PFSK-1 (cell line): ENCODE results near the gene PCMT1.

Source experiments
- FOXP2 ChIP-seq: optimal IDR thresholded peaks from 2 replicates; pipeline ENCODE3; 2011; ENCODE audit warnings: borderline replicate concordance, control low read depth, inconsistent platforms; ENCODE audit not compliant: insufficient read depth; ENCODE audit errors: extremely low read length, extremely low read depth
- POLR2AphosphoS5 ChIP-seq: IDR thresholded peaks from 2 replicates; pipeline ENCODE4 v1.6.1; 2012; ENCODE audit warnings: low read depth, mild to moderate bottlenecking, control low read depth, low read length, moderate library complexity
- SIN3A ChIP-seq: IDR thresholded peaks from 2 replicates; pipeline ENCODE4 v1.6.1; 2012; ENCODE audit warnings: mild to moderate bottlenecking, low read length, moderate library complexity, borderline replicate concordance; ENCODE audit not compliant: insufficient read depth
- TAF1 ChIP-seq: IDR thresholded peaks from 2 replicates; pipeline ENCODE4 v1.6.1; 2012; ENCODE audit warnings: low read length, control low read depth, borderline replicate concordance; ENCODE audit not compliant: insufficient read depth
- TF ChIP-seq, protein P1 (sequence below), 2 experiments: IDR thresholded peaks; 2 replicates each; pipeline versions ENCODE4 v1.6.1 to v1.8.0; 2011 to 2012; ENCODE audit warnings: low read depth in 2 of 2, low read length in 2 of 2, control low read depth in 1 of 2, inconsistent platforms in 1 of 2, mild to moderate bottlenecking in 1 of 2, moderate library complexity in 1 of 2; ENCODE audit not compliant: insufficient read depth in 1 of 2

PCMT1 gene

DNA sequence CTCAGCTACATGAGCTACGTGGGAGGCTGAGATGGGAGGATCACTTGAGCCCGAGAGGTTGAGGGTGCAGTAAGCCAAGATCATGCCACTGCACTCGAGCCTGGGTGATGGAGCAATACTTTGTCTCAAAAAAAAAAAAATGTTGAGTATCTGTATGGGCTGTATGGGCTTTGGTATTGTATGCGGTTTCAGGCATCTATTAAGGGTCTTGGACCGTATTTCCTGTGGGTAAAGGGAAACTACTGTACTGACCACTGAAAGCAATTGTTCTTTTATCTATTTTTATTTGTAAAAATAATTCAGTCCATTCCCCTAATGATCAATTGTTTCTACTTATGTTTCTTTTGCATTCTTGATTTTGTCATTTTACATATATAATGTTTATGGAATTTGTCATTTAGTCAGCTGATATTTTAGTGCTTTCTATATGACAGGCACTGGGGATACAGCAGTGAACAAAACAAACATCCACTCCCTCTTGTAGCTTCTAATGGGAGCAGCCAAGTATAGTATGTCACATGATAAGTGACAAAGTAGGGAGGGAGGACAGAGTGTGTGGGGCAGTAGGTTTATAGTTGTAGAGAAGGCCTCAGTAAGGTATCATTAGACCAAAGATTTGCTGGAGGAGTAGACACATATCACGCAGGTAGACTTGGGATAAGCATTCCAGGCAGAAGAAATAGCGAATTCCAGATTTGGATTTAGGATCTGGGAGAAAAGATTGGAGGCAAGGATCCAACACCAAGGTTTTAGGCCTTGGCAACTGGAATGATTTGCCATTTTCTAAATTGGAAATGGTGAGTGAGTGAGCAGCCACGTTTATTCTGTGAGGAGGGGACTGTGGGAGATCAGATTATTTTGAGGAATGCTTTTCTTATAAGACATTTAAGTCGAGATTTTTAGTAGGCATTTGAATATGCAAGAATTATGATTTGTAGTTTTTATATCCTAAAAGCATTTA, 6.0 kb downstream of the PCMT1 start:
- no peak for TF ChIP-seq POLR2AphosphoS5
- no peak for TF ChIP-seq SIN3A
- TF ChIP-seq, protein P1, sequence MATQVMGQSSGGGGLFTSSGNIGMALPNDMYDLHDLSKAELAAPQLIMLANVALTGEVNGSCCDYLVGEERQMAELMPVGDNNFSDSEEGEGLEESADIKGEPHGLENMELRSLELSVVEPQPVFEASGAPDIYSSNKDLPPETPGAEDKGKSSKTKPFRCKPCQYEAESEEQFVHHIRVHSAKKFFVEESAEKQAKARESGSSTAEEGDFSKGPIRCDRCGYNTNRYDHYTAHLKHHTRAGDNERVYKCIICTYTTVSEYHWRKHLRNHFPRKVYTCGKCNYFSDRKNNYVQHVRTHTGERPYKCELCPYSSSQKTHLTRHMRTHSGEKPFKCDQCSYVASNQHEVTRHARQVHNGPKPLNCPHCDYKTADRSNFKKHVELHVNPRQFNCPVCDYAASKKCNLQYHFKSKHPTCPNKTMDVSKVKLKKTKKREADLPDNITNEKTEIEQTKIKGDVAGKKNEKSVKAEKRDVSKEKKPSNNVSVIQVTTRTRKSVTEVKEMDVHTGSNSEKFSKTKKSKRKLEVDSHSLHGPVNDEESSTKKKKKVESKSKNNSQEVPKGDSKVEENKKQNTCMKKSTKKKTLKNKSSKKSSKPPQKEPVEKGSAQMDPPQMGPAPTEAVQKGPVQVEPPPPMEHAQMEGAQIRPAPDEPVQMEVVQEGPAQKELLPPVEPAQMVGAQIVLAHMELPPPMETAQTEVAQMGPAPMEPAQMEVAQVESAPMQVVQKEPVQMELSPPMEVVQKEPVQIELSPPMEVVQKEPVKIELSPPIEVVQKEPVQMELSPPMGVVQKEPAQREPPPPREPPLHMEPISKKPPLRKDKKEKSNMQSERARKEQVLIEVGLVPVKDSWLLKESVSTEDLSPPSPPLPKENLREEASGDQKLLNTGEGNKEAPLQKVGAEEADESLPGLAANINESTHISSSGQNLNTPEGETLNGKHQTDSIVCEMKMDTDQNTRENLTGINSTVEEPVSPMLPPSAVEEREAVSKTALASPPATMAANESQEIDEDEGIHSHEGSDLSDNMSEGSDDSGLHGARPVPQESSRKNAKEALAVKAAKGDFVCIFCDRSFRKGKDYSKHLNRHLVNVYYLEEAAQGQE (IDR thresholded peaks at IDR 0.05; ENCODE audit: insufficient read depth in 1 of 2, low read depth in 2 of 2, low read length in 2 of 2) = no peak
- TF ChIP-seq TAF1 = no peak
- TF ChIP-seq FOXP2 = no peak

DNA sequence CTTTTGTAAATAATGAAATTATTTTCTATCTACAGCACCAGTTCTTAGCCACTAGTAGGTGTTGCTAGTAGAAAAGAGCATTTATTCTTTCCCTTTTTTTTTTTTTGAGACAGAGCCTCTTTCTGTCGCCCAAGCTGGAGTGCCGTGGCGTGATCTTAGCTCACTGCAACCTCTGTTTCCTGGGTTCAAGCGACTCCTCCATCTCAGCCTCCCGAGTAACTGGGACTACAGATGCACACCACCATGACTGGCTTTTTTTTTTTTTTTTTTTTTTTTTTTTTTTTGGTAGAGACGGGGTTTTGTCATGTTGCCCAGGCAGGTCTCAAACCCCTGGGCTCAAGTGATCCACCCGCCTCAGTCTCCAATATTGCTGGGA, 6.7 kb downstream of the PCMT1 start:
- no peak for TF ChIP-seq POLR2AphosphoS5
- TF ChIP-seq TAF1 = no peak
- no peak for TF ChIP-seq FOXP2
- TF ChIP-seq, protein P1 (IDR thresholded peaks at IDR 0.05; ENCODE audit: insufficient read depth in 1 of 2, low read depth in 2 of 2, low read length in 2 of 2) = no peak
- TF ChIP-seq SIN3A = no peak

DNA sequence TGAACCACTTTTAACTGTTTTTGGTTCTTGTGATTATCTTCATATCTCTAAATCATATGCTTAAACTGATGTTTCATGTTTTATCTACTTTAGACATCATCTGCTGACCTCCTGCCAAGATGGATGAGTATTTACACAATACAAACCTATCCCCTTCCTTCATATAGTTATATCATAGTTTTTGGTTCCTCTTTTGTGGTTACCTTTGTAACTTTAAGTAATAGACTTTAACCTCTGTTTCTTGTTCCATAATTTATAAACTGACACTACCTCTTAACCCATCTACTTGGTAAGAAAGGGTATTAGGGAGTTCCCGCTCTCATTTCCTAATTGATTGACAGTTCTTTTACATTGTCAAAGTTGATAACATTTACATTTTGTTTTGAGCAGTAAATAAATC, 11.9 kb downstream of the PCMT1 start:
- no peak for TF ChIP-seq FOXP2
- TF ChIP-seq POLR2AphosphoS5 = no peak
- TF ChIP-seq, protein P1 (IDR thresholded peaks at IDR 0.05; ENCODE audit: insufficient read depth in 1 of 2, low read depth in 2 of 2, low read length in 2 of 2) = no peak
- no peak for TF ChIP-seq SIN3A

DNA sequence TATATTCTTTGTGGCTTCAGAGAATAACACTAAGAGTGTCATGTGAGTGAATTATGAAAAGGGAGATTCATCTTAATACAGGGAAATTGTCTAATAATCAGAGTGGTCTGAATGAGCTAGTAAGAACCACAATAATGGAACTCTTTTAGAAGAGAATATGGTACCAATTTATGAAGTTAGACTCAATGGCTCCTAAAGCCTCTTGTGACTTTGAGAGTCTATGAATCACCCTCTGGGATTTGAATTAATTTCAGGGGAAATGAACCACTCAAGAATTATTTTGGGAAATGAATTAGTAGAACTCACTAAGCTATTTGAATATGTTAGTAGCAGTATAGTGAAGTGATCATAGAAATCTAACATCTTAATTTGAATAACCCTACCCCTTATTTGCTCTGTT, 14.3 kb downstream of the PCMT1 start:
- TF ChIP-seq, protein P1 (IDR thresholded peaks at IDR 0.05; ENCODE audit: insufficient read depth in 1 of 2, low read depth in 2 of 2, low read length in 2 of 2) = no peak
- TF ChIP-seq FOXP2 (no peak), SIN3A (no peak), POLR2AphosphoS5 (no peak), TAF1 (no peak)
